WI38 (cell line): ENCODE data around the gene PRMT2.

Source experiments
- H3K4me3 ChIP-seq: 2 replicates; pipeline ENCODE4 v1.5.1; 2011; ENCODE audit warnings: low read depth, mild to moderate bottlenecking, control low read depth, low read length
- TF ChIP-seq, protein P1 (sequence below): IDR thresholded peaks from 2 replicates; pipeline ENCODE4 v1.5.1; 2012; ENCODE audit warnings: low read depth, mild to moderate bottlenecking, control low read depth, low read length

The PRMT2 gene

DNA sequence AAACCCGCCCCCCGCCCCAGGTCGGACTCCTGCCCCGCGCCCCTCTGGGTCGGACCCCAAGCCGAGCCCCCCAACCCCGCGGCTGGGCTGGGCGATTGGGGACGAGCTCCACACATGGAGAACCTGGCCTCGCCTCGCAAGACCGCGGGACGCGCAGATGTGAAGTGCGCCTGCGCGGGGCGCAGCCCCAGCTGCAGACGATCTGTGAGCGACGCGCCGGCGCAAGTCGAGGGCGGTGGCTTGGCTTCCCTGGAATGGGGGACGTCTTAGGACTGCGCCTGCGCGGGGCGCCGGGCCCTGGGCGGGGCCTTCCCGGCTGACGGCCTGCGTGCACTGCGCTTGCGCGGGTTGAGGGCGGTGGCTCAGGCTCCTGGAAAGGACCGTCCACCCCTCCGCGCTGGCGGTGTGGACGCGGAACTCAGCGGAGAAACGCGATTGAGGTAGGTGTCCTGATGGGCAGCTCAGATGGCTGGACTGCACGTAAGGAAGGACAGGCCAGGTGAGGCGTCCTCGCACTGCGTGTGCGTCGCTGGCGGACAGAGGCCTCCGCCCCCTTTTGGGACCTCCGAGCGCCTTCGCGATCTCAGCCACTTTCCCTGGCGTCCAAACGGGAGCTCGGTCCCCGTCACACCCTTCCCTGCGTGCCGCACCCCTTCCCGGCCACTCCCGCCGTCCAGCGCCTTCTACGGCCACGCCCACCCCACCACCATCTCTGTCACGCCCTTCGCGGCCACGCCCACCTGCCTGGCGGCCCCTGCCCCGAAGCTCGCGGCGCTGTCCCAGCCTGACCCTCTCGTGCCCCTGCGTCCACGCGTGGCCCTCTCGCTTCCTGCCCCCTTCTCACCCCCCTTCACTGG is at the start of gene PRMT2:
PRMT2 (plus strand) TSS at position 351 of the 857 bp plus-strand sequence. CDS start 1,278 bp downstream, outside the sequence.
- H3K4me3 ChIP-seq: peak within 1 kb of the TSS; percentile 98
- TF ChIP-seq, protein P1, sequence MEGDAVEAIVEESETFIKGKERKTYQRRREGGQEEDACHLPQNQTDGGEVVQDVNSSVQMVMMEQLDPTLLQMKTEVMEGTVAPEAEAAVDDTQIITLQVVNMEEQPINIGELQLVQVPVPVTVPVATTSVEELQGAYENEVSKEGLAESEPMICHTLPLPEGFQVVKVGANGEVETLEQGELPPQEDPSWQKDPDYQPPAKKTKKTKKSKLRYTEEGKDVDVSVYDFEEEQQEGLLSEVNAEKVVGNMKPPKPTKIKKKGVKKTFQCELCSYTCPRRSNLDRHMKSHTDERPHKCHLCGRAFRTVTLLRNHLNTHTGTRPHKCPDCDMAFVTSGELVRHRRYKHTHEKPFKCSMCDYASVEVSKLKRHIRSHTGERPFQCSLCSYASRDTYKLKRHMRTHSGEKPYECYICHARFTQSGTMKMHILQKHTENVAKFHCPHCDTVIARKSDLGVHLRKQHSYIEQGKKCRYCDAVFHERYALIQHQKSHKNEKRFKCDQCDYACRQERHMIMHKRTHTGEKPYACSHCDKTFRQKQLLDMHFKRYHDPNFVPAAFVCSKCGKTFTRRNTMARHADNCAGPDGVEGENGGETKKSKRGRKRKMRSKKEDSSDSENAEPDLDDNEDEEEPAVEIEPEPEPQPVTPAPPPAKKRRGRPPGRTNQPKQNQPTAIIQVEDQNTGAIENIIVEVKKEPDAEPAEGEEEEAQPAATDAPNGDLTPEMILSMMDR: no peak

DNA sequence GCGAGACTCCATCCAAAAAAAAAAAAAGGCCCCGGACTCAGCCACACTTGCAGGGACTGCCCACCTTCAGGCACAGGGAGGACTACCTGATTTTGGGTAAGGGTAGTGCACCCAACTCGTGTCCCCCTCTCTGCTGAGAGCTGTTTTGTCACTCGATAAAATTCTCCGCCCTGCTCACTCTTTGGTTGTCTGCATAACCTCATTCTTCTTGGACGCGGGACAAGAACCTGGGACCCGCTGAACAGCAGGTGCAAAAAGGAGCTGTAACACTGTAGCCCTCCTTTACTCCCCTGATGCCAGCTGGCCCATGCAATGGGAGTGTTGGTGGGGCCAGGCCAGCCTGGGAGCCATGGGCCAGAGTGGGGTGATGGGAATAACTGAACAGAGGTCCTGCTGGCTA is 41.2 kb upstream of the PRMT2 start:
- TF ChIP-seq, protein P1: no peak
- no peak overlapping the region for H3K4me3 ChIP-seq

DNA sequence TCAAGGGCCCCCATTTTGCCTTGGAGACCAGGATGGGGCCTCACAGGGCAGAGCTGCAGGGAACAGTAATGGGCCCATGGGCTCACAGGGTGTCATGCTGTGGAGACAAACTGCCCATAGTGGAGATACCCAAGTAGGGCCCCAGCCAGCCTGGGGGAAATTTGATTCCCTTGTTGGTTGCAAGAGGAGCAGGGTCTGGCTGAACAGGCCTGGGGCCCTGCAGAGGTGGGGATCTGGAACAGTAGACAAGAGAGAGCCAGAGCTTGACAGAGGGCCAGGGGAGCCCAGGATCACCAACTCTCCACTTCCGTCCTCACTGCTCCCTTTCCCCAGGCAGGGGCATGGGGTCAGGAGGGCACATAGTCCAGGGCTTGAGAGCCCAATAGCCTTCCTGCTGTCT is 39.3 kb upstream of the PRMT2 start:
- TF ChIP-seq, protein P1: no peak
- H3K4me3 ChIP-seq: no peak overlapping the region

DNA sequence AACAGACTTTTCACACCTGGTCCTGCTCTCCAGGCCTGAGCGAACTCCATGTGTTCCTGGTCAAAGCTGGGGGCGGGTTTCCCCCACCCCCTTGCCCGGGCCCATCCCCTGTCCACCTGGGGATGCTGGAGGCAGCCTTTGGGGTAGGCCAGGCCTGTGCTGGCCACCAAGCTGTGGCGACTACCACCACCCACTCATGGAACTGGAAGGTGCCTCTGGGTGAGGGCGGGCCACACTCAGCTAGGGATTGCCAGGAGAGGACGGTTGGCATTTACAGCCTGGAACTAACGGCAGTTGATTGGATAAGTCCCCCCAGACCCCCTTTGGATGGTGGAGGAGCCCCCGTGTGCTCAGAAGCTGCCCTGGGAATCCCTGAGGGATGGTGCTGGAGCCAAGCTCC is 38.4 kb upstream of the PRMT2 start:
- H3K4me3 ChIP-seq: no peak overlapping the region
- TF ChIP-seq, protein P1: no peak

DNA sequence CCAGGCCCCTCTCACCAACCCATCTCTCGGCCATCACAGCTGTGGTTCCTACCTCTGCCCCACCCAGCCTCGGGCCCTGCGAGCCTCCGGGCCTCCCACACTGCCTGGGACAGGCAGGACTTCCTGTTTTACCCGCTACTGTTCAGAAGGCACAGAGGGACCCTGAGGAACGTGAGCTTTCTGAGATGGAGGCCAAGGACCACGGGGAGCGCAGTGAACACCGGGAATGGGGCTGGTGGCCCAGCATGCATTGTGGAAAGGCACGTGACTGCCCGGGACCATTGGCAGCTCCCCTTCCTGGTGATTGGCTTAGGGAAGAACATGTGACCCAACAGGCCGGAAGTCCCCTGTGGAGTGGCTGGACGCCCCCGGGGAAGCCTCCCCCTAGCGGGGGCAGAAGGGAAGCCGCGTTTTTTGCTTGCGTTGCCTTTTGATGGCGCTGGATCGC is 37.6 kb upstream of the PRMT2 start:
- no peak overlapping the region for H3K4me3 ChIP-seq
- TF ChIP-seq, protein P1: no peak

DNA sequence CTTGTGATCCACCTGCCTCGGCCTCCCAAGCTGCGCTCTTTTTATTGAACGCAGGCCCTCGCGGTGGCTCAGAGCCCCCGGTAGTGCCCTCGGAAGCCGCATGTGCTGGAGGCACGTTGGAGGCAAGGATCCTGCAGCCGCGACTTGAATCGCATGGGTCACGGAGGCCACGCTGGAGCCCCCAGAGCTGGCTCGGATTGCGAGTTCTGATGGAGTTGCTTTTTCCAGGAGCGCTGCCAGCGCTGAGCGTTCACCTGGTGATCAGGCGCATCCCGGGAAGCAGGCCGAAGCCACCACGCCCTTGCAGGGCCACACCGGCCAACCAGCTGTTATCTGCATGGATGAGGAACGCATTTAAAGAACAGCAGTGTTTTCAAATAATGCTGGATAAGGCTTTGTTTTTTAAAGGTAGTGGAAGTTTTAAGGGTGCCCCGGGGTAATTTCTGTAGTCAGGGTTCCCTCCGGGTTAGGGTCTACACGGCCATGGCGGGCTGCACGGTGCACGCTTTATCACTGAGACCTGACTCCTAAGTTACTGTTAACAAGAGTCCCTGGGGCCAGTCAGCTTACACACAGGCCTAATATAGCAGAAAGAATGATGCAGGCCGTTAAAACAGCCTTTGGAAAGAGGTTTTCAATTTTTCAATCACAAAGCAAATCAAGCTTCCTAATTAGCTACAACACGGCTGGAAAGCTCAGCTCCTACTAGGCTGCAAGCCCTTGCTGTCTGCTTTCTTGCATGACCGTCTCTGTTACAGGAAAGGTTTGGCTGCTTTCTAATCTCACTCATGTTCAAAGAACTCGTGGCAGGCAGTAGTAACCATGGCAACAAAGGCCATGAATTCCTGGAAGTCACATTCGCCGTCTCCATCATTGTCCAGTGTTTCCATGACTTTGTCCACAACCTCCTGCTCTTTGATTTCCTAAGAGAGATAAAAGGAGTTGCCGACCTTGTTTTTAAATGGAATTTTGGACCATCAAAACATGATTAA is 36.6 kb upstream of the PRMT2 start:
- H3K4me3 ChIP-seq: no peak overlapping the region
- TF ChIP-seq, protein P1: no peak
